Measurements from ENCODE around the gene GNA12.
A peak's percentile ranks its signal among the peaks of the same experiment; 100 is the strongest.

The GNA12 gene, protein sequence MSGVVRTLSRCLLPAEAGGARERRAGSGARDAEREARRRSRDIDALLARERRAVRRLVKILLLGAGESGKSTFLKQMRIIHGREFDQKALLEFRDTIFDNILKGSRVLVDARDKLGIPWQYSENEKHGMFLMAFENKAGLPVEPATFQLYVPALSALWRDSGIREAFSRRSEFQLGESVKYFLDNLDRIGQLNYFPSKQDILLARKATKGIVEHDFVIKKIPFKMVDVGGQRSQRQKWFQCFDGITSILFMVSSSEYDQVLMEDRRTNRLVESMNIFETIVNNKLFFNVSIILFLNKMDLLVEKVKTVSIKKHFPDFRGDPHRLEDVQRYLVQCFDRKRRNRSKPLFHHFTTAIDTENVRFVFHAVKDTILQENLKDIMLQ

DNA sequence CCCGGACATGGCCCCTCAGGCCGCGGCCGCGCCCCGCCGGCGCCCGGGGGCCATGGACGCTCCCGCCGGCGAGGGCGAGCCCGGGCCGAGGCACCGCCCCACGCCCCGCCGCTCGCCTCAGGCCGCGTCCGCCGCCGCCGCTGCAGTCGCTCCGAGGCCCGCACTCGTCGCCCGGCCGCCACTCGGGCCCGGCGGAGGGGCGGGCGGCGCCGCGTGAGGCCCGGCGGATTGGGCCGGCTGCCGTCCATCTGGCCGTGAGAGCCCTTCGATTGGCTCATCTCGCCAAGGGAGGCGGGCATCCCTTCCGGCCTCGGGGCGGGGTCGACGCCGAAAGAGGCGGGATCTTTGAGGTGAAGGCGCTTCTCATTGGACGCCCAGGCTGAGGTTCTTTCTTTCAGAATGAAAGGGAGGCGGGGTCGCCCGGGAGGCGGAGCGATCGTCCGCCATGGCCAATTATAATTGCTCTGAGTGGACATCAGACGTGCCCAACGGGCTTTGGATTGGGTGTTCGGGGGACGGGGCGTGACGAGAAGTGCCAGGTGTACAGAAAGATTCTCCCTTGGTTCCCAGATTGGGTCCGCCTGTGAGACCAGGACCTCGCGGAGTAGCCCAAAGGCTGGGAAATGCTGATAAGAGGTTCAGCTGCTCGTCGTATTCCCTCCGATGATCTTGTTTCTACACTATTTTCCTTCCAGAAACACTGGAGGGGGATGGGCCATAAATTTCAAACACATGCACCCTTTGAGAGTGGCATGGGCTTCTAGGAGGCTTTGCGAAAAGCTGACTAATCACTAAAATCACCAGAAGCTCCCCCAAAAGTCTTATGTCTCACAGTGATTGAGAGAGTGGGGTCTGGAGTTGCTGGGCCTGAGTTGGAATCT is at the start of gene GNA12:
GNA12 (minus strand) TSS at position 156 of the 881 bp plus-strand sequence; CDS start at position 9, 147 bp downstream.
- TF ChIP-seq, protein P1, sequence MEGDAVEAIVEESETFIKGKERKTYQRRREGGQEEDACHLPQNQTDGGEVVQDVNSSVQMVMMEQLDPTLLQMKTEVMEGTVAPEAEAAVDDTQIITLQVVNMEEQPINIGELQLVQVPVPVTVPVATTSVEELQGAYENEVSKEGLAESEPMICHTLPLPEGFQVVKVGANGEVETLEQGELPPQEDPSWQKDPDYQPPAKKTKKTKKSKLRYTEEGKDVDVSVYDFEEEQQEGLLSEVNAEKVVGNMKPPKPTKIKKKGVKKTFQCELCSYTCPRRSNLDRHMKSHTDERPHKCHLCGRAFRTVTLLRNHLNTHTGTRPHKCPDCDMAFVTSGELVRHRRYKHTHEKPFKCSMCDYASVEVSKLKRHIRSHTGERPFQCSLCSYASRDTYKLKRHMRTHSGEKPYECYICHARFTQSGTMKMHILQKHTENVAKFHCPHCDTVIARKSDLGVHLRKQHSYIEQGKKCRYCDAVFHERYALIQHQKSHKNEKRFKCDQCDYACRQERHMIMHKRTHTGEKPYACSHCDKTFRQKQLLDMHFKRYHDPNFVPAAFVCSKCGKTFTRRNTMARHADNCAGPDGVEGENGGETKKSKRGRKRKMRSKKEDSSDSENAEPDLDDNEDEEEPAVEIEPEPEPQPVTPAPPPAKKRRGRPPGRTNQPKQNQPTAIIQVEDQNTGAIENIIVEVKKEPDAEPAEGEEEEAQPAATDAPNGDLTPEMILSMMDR (IDR thresholded peaks at IDR 0.05; ENCODE audit: insufficient read depth, low read depth, low read length, missing control alignments): no peak
- peak within 1 kb of the TSS; percentile 55 for H3K4me3 ChIP-seq (ENCODE audit: low read length)
- DNase-seq (ENCODE audit: low read depth): peak; percentile 98

DNA sequence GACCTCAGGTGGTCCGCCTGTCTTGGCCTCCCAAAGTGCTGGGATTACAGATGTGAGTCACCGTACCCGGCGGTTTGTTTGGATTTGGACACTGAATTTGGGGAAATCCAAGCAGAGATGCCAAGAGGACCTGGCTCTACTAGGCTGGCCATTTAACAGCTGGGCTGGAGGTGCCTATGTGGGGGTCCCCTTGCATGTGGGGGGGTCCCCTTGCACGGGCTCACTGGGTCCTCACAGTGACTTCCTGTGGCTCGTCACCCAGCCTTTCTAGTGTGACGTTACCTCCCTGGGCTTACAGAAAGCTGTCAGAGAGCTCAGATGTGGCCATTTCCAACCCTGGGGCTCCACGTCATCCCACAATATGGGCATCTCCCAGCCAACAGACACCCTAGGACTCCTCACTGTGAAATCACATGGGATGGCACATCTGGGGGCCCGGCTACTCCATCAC is 49.3 kb upstream of the GNA12 start:
- H3K4me3 ChIP-seq (ENCODE audit: low read length): no peak overlapping the region
- TF ChIP-seq, protein P1 (IDR thresholded peaks at IDR 0.05; ENCODE audit: insufficient read depth, low read depth, low read length, missing control alignments): no peak
- no peak for DNase-seq (ENCODE audit: low read depth)

DNA sequence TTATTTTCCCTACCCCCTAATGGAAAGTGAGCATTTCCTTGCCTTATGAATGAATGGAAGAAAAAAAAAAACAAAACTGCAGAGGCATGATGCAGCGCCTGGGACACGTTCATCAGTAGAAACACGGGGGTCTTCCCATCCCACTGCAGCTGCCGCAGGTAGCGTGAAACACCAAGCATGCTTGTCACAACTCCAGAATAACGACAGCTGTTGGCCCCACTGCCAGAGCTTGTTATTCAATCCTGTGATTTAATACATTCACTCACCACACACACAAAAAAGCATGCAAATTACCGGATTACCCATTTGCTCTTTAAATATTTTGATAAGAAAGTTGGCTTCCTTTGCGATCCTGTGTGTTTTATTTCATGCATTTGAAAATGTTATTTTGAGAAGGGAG is 48.4 kb upstream of the GNA12 start:
- TF ChIP-seq, protein P1 (IDR thresholded peaks at IDR 0.05; ENCODE audit: insufficient read depth, low read depth, low read length, missing control alignments): no peak
- no peak for DNase-seq (ENCODE audit: low read depth)
- no peak overlapping the region for H3K4me3 ChIP-seq (ENCODE audit: low read length)

DNA sequence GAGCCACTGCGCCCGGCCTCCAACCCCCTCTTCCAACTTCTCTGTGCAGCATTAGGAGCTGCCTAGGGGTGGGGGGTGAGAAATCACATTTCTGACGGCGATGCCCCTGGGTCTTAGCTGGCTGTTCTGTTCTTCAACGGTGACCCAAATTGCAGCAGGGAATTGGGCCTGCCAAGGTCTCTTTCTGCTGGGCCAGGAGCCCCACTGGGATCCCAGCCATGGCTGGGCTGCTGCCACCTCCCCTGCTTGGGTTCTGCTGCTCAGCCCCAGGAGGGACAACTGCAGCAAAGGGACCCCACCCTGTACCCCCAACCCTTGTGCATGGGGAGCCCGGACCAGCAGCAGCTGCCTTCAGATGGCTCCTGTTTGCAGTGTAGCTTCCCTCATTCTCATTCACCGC is 43.7 kb upstream of the GNA12 start:
- no peak overlapping the region for H3K4me3 ChIP-seq (ENCODE audit: low read length)
- TF ChIP-seq, protein P1 (IDR thresholded peaks at IDR 0.05; ENCODE audit: insufficient read depth, low read depth, low read length, missing control alignments): no peak
- no peak for DNase-seq (ENCODE audit: low read depth)

DNA sequence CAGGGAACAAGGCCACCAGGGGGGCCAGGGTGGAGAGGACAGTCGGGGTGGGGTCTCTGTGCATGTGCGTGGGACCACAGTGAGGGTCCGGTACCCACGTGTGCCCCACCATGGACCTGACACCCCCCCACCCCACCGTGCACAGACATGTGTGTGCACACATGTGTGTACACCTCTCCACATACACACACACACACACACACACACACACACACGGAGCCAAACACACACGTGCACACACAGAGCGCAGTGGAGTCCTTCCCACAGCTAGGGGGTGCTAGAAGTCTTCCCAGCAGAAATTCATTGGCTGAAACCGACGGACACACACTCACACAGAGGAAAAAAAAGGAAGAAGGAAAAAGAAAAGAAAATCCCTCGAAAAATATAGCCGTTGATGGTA is 42.8 kb upstream of the GNA12 start:
- DNase-seq (ENCODE audit: low read depth): peak; percentile 80
- TF ChIP-seq, protein P1 (IDR thresholded peaks at IDR 0.05; ENCODE audit: insufficient read depth, low read depth, low read length, missing control alignments): peak; percentile 95
- H3K4me3 ChIP-seq (ENCODE audit: low read length): no peak overlapping the region

DNA sequence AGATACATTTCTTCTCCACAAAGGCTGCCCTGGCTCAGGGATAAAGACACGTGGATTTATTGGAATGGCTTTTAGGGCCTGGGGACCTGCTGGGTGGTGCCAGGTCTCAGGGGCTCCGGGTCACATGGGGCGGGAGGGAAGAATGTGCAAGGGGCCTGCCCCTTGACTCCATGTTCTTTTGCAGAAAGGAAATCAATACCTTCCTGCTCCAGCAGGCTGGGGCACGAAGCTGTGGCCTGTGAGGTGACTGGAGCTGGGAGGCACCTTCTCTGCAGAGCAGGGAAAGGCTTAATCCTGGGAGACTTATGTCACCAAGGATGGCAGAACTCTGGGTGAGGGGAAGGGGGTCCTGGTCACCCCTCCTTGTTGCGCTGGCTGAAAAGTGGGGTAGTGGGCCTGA is 42.3 kb upstream of the GNA12 start:
- no peak overlapping the region for H3K4me3 ChIP-seq (ENCODE audit: low read length)
- DNase-seq (ENCODE audit: low read depth): no peak
- TF ChIP-seq, protein P1 (IDR thresholded peaks at IDR 0.05; ENCODE audit: insufficient read depth, low read depth, low read length, missing control alignments): no peak

Data from epithelial cell of esophagus (primary cell).